Mucosa of descending colon (tissue), 3 donors: Measurements from ENCODE around the gene RNF166. TPM values are rescaled to one million over a fixed set of nuclear protein-coding genes. Genes with fewer than 3 reads are reported as not detected.

Experiments
- ATAC-seq: fragments of 200-7000 bp; cut with Tn5 transposase; one replicate; pipeline ENCODE4 v1.9.1; 2020; ENCODE audit warnings: mild to moderate bottlenecking, moderate library complexity
- DNase-seq, 3 donors: peaks; one replicate each; pipeline ENCODE4 v3.0.0-alpha.2; 2020
- H3K36me3 ChIP-seq: fragments of 200-600 bp; one replicate; pipeline ENCODE4 v1.8.0; 2021; ENCODE audit warnings: low read depth, mild to moderate bottlenecking
- H3K4me1 ChIP-seq: fragments of 200-600 bp; one replicate; pipeline ENCODE4 v1.8.0; 2021; ENCODE audit warnings: low read depth, mild to moderate bottlenecking
- H3K4me3 ChIP-seq: fragments of 200-600 bp; one replicate; pipeline ENCODE4 v1.8.0; 2021; ENCODE audit warnings: mild to moderate bottlenecking
- H3K9me3 ChIP-seq: fragments of 200-600 bp; one replicate; pipeline ENCODE4 v1.8.0; 2021; ENCODE audit warnings: mild to moderate bottlenecking
- CTCF ChIP-seq: fragments of 200-600 bp; IDR thresholded peaks from one replicate; pipeline ENCODE4 v1.8.0; 2022; ENCODE audit warnings: antibody characterized with exemption, mild to moderate bottlenecking
- intact Hi-C, 2 donors: fragments of 100-400 bp; cut with DNase I in 1 of 2; cut with micrococcal nuclease in 1 of 2; formaldehyde crosslinking; loops; one replicate each; pipeline versions ENCODE4 v1.11.0 to v1.11.1; 2022; cut with DNase I, micrococcal nuclease
- total RNA-seq, 3 donors: library from RNA; stranded (reverse); fragmentation: NEBNext Ultra II Directional in 2 of 3; extraction: Animal tissue kit (Norgen Biotek cat#: 25700) in 2 of 3; gene quantifications; one replicate each; pipeline versions ENCODE4 v1.2.1 to v1.2.4, GENCODE V29; 2021 to 2023
- donor health status: DM: no; HTN: no; CAD: no; lungs with moderate emphysema.
- donor health status: DM: no; HTN: no; CAD: no.
- donor health status: DM: no; HTN: yes; CAD: no.

RNF166 gene
- total RNA-seq, 3 donors from 2014 or later = 9.5 to 22.8 (median 15.1) TPM

GRCh38 chr16:88699180-88699579 lies 7.0 kb downstream of the RNF166 start:
- Histone ChIP-seq H3K4me3 (no peak overlapping the region), H3K4me1 (peaks cover 6% of the 10 kb centered on the region), H3K9me3 (no peaks in the 10 kb centered on the region), H3K36me3 (no peaks in the 10 kb centered on the region)
- ATAC-seq (no peak), DNase-seq (no peak)
- intact Hi-C loops = no loop called here
- TF ChIP-seq CTCF = no peak

- intact Hi-C loops = no loop called here
- ATAC-seq (no peak), DNase-seq (no peak)
- Histone ChIP-seq H3K4me3 (no peak overlapping the region), H3K4me1 (peaks cover 6% of the 10 kb centered on the region), H3K36me3 (no peaks in the 10 kb centered on the region), H3K9me3 (no peaks in the 10 kb centered on the region)
- TF ChIP-seq CTCF = no peak
These were observed 7.6 kb downstream of the RNF166 start for GRCh38 chr16:88698646-88699045.

GRCh38 chr16:88697831-88698615 lies 8.2 kb downstream of the RNF166 start:
- intact Hi-C loops = no loop called here
- no peaks in the 10 kb centered on the region for H3K36me3 ChIP-seq
- TF ChIP-seq CTCF = no peak
- ATAC-seq = no peak
- H3K4me3 ChIP-seq = no peak overlapping the region
- H3K9me3 ChIP-seq = no peaks in the 10 kb centered on the region
- peaks cover 6% of the 10 kb centered on the region for H3K4me1 ChIP-seq
- no peak for DNase-seq

GRCh38 chr16:88697116-88697830 lies 8.9 kb downstream of the RNF166 start:
- no peak for ATAC-seq
- H3K9me3 ChIP-seq = no peaks in the 10 kb centered on the region
- intact Hi-C loops = no loop called here
- no peak for DNase-seq
- TF ChIP-seq CTCF = no peak
- H3K4me3 ChIP-seq = no peak overlapping the region
- H3K36me3 ChIP-seq = no peaks in the 10 kb centered on the region
- peaks cover 11% of the 10 kb centered on the region for H3K4me1 ChIP-seq

GRCh38 chr16:88696441-88696840 lies 9.8 kb downstream of the RNF166 start:
- no peaks in the 10 kb centered on the region for H3K36me3 ChIP-seq

More at GRCh38 chr16:88696441-88696840, 9.8 kb downstream of the RNF166 start:
- no peak overlapping the region for H3K4me3 ChIP-seq
- DNase-seq (no peak), ATAC-seq (no peak)
- no peak for TF ChIP-seq CTCF
- intact Hi-C loops = no loop called here
- no peaks in the 10 kb centered on the region for H3K9me3 ChIP-seq
- H3K4me1 ChIP-seq = peaks cover 15% of the 10 kb centered on the region
